Stimulated activated CD4-positive, alpha-beta T cell treated with anti-CD3 and anti-CD28 coated beads, Interleukin-4, amount 100 ng/mL, for 48 hours (primary cell): ENCODE measurements around the gene FGD5.
"Not testable (repeated sequence)": the region's sequence is repeated elsewhere in the genome, so short reads cannot be mapped to it uniquely, and the experiment has no call there.

ENCODE experiments used
- DNase-seq, 2 donors: peaks; one replicate each; pipeline ENCODE4 v3.0.0-alpha.2; 2020; ENCODE audit warnings: low read depth in 2 of 2

Gene FGD5

DNA sequence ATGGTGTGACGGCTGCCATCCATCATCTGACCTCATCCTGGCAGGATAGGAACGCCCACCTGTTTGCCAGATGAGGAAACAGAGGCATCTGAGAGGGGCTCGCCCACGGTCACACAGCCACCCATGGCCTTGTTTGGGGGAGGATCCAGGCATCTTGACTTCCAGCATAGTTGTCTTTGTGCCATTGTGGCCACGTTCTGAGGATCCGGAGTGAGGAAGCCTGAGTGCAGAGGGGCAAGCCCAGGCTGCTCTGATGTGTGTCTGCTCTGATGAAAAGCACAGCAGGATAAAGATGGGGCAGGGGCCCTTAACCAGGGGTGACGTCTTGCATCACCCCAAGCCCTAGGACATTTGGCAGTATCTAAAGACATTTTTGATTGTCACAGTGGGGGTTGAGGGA is 58.7 kb downstream of the FGD5 start:
- no peak for DNase-seq

- no peak for DNase-seq
Measured at GRCh38 chr3:14879211-14879874, 60.6 kb downstream of the FGD5 start.

DNA sequence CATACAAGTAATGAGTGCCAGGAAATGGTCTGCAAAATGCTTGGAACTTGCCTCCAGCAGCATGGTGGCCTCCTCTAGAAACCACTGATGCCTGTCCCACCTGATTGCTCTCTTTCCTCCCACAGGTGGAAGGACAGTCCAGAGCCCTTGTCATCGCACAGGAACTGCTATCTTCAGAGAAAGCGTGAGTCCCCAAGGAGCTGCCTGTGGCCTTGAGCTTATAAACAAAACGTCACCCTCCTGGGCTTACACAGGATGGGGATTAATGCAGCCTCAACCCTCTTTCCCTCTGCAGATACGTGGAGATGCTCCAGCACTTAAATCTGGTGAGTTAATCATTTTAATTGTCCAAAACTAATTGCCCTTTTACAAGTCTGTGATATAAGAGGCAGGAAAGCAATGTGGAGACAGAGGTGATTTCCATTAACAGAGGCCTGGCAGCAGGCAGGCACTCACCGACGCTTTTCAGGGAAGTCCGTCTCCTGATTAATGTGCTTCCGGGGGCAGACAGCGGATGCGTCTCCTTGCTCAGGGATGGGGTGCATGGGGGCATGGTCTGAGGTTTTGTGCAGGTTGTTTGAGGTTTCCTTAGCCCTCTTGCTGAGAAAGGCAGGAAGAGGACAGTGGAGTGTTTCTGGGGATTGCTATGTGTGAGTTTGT is 61.8 kb downstream of the FGD5 start:
- no peak for DNase-seq

DNA sequence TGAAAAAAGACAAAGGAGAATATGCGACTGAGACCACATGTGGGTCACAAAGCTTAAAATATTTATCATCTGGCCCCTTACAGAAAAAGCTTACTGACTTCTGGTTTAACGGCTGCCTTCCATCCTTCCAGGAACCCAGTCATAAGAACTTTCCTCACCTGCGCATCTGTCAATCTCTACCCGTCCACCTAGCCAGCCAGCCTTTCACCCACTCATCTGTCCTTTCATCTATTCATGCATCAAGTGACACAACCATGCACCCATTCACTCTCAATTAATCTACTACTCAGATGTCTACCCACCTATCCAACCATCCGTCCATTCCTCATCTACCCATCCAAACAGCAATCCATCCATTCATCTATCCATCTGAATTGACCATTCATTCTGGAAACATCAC is 64.5 kb downstream of the FGD5 start:
- no peak for DNase-seq

- no peak for DNase-seq
Measured at GRCh38 chr3:14884665-14885064, 65.9 kb downstream of the FGD5 start.

DNA sequence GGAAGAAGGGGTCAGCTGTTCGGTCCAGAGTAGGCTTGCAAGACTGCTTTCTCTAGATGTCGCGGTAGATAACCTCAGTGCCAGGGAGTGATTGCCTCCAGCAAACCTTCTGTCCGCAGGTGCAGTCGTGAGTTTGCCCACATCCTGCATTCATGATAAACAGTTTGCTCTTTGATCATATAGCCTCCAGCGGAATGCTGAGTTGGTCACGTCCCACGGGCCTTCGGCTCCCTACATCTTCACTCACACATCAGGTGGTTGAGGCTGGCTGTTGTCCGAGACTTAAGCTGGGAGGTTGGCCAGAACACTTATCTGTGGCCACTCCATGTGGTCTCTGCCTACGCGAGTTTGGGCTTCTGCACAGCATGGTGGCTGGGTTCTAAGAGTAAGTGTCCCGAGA is 66.5 kb downstream of the FGD5 start:
- no peak for DNase-seq

DNA sequence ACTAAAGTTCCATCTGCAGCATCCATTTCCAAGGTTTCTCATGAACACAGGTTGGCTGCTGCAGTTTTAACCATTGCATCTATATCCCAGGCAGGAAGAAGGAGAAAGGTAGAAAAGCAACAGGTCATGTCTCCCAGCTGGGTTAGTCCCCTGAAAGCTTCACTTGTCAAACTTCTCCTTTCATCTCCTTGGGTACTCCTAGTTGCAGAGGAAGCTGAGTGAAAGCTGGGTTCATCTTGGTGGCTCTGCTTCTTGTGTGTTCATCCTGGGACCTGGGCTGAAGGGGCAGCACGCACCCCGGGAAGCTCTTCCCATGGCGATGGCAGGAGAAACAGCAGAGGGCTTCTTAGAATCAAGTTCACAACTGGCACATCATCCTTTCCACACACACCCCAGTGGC is 67.3 kb downstream of the FGD5 start:
- DNase-seq = no peak

DNA sequence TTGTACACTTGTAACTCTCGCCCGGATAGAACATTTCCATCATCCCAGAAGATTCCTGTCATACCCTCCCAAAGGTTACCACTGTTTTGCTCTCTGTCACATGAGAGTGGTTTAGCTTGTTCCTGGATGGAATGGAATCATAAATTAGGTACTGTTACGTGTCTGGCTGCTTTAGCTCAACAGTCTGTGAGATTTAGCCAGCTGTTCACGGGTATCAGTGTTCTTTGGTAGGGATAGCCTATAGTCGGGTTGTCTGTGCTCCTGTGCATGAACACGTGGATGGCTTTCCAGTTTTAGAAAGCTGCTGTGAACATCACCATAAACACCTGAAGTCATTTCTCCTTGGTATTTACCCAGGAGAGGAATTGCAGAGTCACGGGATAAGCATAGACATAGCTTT is 70.4 kb downstream of the FGD5 start:
- no peak for DNase-seq

DNA sequence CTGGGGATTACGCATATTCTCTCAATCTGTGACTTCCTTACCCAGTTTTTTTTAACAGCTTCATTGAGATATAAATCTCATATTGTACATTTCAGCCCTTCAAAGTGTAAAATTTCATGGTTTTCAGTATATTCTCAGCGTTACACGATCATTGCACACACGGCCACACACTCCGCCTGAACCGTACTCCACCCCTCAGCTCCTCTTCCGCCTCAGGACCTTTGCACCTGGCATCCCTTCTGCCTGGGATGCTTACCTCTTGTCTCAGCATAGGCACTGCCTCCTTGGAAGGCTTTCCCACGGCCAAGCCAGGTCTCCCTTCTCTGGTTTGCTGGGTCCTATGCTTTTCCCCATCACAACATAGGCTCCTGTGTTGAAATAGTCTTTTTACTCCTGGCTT is 71.2 kb downstream of the FGD5 start:
- no peak for DNase-seq

GRCh38 chr3:14890476-14890875 is 71.7 kb downstream of the FGD5 start:
- no peak for DNase-seq

GRCh38 chr3:14891135-14892132 is 72.7 kb downstream of the FGD5 start:
- no peak for DNase-seq

- DNase-seq = no peak
Measured at GRCh38 chr3:14892226-14892625, 73.5 kb downstream of the FGD5 start.

DNA sequence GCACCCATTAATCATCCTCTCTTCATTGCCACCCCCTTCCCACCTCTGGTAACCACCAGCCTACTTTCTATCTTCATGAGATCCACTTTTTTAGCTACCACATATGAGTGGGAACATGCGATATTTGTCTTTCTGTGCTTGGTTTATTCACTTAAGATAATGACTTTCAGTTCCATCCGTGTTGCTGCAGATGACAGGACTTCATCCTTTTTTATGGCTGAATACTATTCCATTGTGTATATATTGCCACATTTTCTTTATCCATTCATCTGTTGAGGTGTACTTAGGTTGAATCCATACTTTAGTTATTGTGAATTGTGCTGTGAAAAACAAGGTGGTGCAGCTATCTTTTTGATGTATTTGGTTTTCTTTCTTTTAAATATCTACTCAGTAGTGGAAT is 75.3 kb downstream of the FGD5 start:
- DNase-seq = no peak

GRCh38 chr3:14897266-14897665 is 78.5 kb downstream of the FGD5 start:
- no peak for DNase-seq

- no peak for DNase-seq
Measured at GRCh38 chr3:14898929-14899328, 80.2 kb downstream of the FGD5 start.

DNA sequence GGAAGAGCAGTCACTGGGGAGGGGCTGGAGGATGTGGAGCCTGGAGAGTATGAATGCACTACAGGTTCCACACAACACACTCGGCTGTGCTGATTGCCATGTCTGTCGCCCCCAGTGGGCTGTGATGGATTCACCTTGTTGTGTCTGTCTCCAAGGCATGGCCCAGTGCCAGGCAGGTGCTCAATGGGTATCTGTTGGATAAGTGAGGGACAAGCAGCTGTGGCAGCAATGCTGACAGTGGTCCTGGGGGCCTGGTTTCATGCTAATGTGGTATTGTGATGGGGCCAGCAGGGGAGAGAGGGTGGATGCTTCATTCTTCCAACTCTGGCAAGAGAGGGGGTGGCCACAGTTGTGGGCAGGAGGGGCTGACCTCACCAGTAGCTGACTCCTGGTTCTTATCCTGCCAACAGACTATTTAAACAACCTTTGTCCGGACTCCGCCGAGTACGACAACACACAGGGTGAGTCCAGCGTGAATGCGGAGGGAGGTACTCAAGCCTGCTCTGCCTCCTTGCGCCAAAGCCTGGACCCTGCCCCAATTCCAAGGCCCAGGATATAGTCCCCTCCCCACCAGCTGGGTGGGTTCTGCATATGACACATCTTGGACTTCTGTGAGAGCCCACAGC is 81.3 kb downstream of the FGD5 start:
- no peak for DNase-seq

- DNase-seq = no peak
Measured at GRCh38 chr3:14900881-14901873, 82.4 kb downstream of the FGD5 start.

- no peak for DNase-seq
Measured at GRCh38 chr3:14902719-14903118, 84.0 kb downstream of the FGD5 start.

DNA sequence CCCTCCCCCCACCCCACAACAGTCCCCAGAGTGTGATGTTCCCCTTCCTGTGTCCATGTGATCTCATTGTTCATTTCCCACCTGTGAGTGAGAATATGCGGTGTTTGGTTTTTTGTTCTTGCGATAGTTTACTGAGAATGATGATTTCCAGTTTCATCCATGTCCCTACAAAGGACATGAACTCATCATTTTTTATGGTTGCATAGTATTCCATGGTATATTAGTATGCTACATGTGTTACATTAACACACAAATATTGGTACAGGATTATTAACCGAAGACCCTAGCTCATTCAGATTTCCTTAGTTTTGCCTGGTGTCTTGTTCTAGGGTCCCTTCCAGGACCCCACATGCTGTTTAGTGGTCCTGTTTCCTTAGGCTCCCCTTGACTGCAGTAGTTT is 84.7 kb downstream of the FGD5 start:
- DNase-seq = not testable (repeated sequence)

- DNase-seq = no peak
Measured at GRCh38 chr3:14905055-14905657, 86.4 kb downstream of the FGD5 start.
